ENCODE data around the gene ITGA1. TPM values are rescaled to one million over a fixed set of nuclear protein-coding genes. Genes with fewer than 3 reads are reported as not detected.

ITGA1 gene
- total RNA-seq, 2 donors from 2014 or later = 0.33 to 3.5 TPM

GRCh38 chr5:52948418-52949076 lies 160.8 kb downstream of the ITGA1 start:
- no peaks in the 10 kb centered on the region for H3K4me1 ChIP-seq (ENCODE audit: control insufficient read depth, insufficient read depth, low read length)
- H3K27ac Mint-ChIP-seq = no peak overlapping the region
- H3K27me3 ChIP-seq (ENCODE audit: control insufficient read depth, insufficient read depth, low read length, poor library complexity, severe bottlenecking) = no peaks in the 10 kb centered on the region
- no peaks in the 10 kb centered on the region for H3K36me3 Mint-ChIP-seq (ENCODE audit: low read depth)
- H3K36me3 ChIP-seq (ENCODE audit: control insufficient read depth, insufficient read depth, low read length) = no peaks in the 10 kb centered on the region
- WGBS, 2 experiments (ENCODE audit: insufficient coverage in 1 of 2, insufficient read length in 1 of 2) = 43 to 44% methylated on average over 1 of the region's 1 CpG
- DNase-seq = peak; percentile 83
- no peak overlapping the region for H3K9ac ChIP-seq (ENCODE audit: extremely low read depth, low read length, poor library complexity, severe bottlenecking)
- no peak overlapping the region for H3K4me3 Mint-ChIP-seq
- no peaks in the 10 kb centered on the region for H3K9me3 ChIP-seq (ENCODE audit: control insufficient read depth, low read length)
- H3K4me3 ChIP-seq (ENCODE audit: low read length) = no peak overlapping the region
- H3K27me3 Mint-ChIP-seq (ENCODE audit: insufficient read depth) = no peaks in the 10 kb centered on the region
- no peak overlapping the region for H3K27ac ChIP-seq (ENCODE audit: low read depth, low read length)
- TF ChIP-seq, protein P1, sequence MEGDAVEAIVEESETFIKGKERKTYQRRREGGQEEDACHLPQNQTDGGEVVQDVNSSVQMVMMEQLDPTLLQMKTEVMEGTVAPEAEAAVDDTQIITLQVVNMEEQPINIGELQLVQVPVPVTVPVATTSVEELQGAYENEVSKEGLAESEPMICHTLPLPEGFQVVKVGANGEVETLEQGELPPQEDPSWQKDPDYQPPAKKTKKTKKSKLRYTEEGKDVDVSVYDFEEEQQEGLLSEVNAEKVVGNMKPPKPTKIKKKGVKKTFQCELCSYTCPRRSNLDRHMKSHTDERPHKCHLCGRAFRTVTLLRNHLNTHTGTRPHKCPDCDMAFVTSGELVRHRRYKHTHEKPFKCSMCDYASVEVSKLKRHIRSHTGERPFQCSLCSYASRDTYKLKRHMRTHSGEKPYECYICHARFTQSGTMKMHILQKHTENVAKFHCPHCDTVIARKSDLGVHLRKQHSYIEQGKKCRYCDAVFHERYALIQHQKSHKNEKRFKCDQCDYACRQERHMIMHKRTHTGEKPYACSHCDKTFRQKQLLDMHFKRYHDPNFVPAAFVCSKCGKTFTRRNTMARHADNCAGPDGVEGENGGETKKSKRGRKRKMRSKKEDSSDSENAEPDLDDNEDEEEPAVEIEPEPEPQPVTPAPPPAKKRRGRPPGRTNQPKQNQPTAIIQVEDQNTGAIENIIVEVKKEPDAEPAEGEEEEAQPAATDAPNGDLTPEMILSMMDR (conservative IDR thresholded peaks at IDR 0.05) = peak; percentile 85
- H3K4me1 Mint-ChIP-seq = no peaks in the 10 kb centered on the region
- no peaks in the 10 kb centered on the region for H3K9me3 Mint-ChIP-seq

DNA sequence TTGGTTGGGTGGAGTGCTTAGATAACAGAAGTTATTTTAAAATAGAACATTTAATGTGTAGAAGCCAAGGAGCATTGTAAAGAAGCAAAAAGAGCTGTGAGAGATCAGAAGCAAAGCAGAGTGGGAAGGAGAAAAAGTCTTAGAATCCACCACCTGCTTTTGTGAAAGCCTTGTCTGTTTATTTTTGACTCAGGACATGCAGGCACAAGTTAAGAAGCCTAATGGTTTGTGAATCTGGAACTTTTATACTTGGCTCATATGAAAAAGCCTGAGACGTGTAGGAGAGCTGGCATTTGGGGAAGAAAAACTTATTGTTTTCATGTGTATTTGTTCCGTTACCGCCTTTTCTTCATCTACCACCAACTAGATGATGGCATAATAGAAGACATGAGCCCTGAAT lies 163.0 kb downstream of the ITGA1 start:
- H3K36me3 ChIP-seq (ENCODE audit: control insufficient read depth, insufficient read depth, low read length) = no peaks in the 10 kb centered on the region
- no peak overlapping the region for H3K9ac ChIP-seq (ENCODE audit: extremely low read depth, low read length, poor library complexity, severe bottlenecking)
- TF ChIP-seq, protein P1 (conservative IDR thresholded peaks at IDR 0.05) = no peak
- no peaks in the 10 kb centered on the region for H3K4me1 ChIP-seq (ENCODE audit: control insufficient read depth, insufficient read depth, low read length)
- no peaks in the 10 kb centered on the region for H3K9me3 Mint-ChIP-seq
- no peaks in the 10 kb centered on the region for H3K4me1 Mint-ChIP-seq
- no peak overlapping the region for H3K27ac ChIP-seq (ENCODE audit: low read depth, low read length)
- DNase-seq = no peak
- H3K27me3 ChIP-seq (ENCODE audit: control insufficient read depth, insufficient read depth, low read length, poor library complexity, severe bottlenecking) = no peaks in the 10 kb centered on the region
- H3K27ac Mint-ChIP-seq = no peak overlapping the region
- H3K27me3 Mint-ChIP-seq (ENCODE audit: insufficient read depth) = no peaks in the 10 kb centered on the region
- no peak overlapping the region for H3K4me3 Mint-ChIP-seq
- 93 to 100% methylated on average over 1 to 3 of the region's 3 CpGs for WGBS, 2 experiments (ENCODE audit: insufficient coverage in 1 of 2, insufficient read length in 1 of 2)
- H3K4me3 ChIP-seq (ENCODE audit: low read length) = no peak overlapping the region
- no peaks in the 10 kb centered on the region for H3K9me3 ChIP-seq (ENCODE audit: control insufficient read depth, low read length)
- no peaks in the 10 kb centered on the region for H3K36me3 Mint-ChIP-seq (ENCODE audit: low read depth)

DNA sequence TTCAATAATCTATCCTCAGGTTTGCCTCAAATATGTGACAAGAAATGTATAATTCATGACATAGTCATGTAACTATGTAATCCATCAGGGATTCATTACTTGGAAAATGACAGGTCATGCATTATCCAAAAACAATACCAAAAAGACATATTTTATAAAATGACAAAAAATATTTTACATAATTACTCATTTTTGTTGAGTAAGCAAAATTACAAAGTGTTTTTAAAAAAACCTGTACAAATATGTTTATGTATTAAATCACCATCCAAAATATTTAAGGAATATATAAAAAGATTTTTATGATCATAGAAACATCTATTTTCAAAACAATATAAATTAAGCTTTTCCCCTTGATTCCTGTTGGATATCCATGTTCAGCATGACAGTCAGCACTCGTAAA lies 164.8 kb downstream of the ITGA1 start:
- Histone ChIP-seq H3K27ac (ENCODE audit: low read depth, low read length) (no peak overlapping the region), H3K36me3 (ENCODE audit: control insufficient read depth, insufficient read depth, low read length) (no peaks in the 10 kb centered on the region), H3K4me3 (ENCODE audit: low read length) (no peak overlapping the region), H3K4me1 (ENCODE audit: control insufficient read depth, insufficient read depth, low read length) (no peaks in the 10 kb centered on the region), H3K27me3 (ENCODE audit: control insufficient read depth, insufficient read depth, low read length, poor library complexity, severe bottlenecking) (no peaks in the 10 kb centered on the region), H3K9me3 (ENCODE audit: control insufficient read depth, low read length) (no peaks in the 10 kb centered on the region), H3K9ac (ENCODE audit: extremely low read depth, low read length, poor library complexity, severe bottlenecking) (no peak overlapping the region)
- H3K27ac Mint-ChIP-seq = no peak overlapping the region
- no peaks in the 10 kb centered on the region for H3K27me3 Mint-ChIP-seq (ENCODE audit: insufficient read depth)
- no peaks in the 10 kb centered on the region for H3K4me1 Mint-ChIP-seq
- 96 to 100% methylated on average over 1 of the region's 1 CpG for WGBS, 2 experiments (ENCODE audit: insufficient coverage in 1 of 2, insufficient read length in 1 of 2)
- no peaks in the 10 kb centered on the region for H3K36me3 Mint-ChIP-seq (ENCODE audit: low read depth)
- DNase-seq = no peak
- TF ChIP-seq, protein P1 (conservative IDR thresholded peaks at IDR 0.05) = no peak
- H3K4me3 Mint-ChIP-seq = no peak overlapping the region
- no peaks in the 10 kb centered on the region for H3K9me3 Mint-ChIP-seq
